ENCODE measurements around the gene HSD17B3.
"Not testable (repeated sequence)": the region's sequence is repeated elsewhere in the genome, so short reads cannot be mapped to it uniquely, and the experiment has no call there.

GRCh38 chr9:96189581-96189980 lies 112.4 kb downstream of the HSD17B3 start:
- TF ChIP-seq POLR2A (IDR thresholded peaks at IDR 0.05): not testable (repeated sequence)
- TF ChIP-seq, protein P1, sequence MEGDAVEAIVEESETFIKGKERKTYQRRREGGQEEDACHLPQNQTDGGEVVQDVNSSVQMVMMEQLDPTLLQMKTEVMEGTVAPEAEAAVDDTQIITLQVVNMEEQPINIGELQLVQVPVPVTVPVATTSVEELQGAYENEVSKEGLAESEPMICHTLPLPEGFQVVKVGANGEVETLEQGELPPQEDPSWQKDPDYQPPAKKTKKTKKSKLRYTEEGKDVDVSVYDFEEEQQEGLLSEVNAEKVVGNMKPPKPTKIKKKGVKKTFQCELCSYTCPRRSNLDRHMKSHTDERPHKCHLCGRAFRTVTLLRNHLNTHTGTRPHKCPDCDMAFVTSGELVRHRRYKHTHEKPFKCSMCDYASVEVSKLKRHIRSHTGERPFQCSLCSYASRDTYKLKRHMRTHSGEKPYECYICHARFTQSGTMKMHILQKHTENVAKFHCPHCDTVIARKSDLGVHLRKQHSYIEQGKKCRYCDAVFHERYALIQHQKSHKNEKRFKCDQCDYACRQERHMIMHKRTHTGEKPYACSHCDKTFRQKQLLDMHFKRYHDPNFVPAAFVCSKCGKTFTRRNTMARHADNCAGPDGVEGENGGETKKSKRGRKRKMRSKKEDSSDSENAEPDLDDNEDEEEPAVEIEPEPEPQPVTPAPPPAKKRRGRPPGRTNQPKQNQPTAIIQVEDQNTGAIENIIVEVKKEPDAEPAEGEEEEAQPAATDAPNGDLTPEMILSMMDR (IDR thresholded peaks at IDR 0.05): not testable (repeated sequence)

Data from uterus (tissue), 2 donors.